Nephron progenitor cell (in vitro differentiated cells): ENCODE data around the gene ZSCAN10.
A peak's percentile ranks its signal among the peaks of the same experiment; 100 is the strongest.

ENCODE experiments used
- DNase-seq: peaks from one replicate; pipeline ENCODE4 v3.0.0; 2021
- H3K27ac Mint-ChIP-seq: 2 replicates; pipeline ENCODE4 v1.8.0; 2021; ENCODE audit warnings: mild to moderate bottlenecking, moderate library complexity, mixed read lengths
- H3K27me3 Mint-ChIP-seq: 2 replicates; pipeline ENCODE4 v1.8.0; 2021; ENCODE audit warnings: mild to moderate bottlenecking, low read depth, mixed read lengths; ENCODE audit not compliant: poor library complexity
- H3K36me3 Mint-ChIP-seq: 2 replicates; pipeline ENCODE4 v1.8.0; 2021; ENCODE audit warnings: low read depth, mixed read lengths
- H3K4me1 Mint-ChIP-seq: 2 replicates; pipeline ENCODE4 v1.8.0; 2021; ENCODE audit warnings: mixed read lengths
- H3K4me3 Mint-ChIP-seq: 2 replicates; pipeline ENCODE4 v1.8.0; 2021; ENCODE audit warnings: mild to moderate bottlenecking, moderate library complexity, mixed read lengths
- H3K9me3 Mint-ChIP-seq: 2 replicates; pipeline ENCODE4 v1.8.0; 2021; ENCODE audit warnings: mild to moderate bottlenecking, moderate library complexity, mixed read lengths
- TF ChIP-seq, protein P1 (sequence below): fragments of 200-600 bp; sonication (generic); IDR thresholded peaks from 2 replicates; pipeline ENCODE4 v1.5.0; 2021; ENCODE audit warnings: antibody characterized with exemption

Gene ZSCAN10

DNA sequence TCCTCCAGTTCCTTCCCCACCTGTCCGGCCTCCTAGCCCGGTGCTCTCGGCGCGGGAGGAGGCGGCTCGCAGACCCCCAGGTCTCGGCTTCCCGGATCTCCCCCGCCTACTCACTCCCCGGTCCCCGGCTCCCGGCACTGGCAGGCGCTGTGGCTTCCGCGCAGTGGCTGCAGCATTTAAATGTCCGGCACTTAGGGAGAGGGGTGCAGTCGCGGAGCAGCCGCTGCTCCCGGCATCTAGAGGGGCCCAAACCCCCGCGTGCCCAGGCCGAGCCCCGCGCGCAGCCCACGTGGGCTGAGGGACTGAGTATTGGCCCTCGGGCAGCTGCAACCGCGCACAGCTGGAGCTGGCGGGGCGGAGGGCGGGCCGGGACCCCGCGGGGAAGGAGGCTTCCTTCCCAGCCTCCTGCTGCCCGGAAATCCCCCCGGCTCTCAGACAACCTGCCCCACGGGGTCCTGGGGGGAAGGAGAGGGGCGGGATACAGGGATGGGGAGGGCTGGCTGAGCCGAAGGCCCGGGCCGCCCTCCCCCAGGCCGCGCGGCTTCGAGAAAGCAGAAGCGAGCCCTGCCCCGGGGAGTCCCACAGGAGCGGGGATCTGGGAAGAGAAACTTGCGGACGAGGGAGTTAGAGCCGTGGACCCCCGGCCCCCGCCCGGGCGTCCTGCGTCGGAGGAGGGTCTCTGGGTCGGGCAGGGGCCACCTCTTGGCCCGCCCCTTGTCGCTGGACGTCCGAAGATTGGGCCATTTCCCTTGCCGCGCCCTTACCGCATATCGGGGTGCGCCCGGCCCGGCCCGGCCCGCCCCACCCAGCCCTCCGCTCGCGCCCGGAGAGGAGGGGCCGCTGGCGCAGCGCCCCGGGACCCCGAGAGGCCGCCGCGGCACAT is 53.1 kb downstream of the ZSCAN10 start, which contains the start of gene MMP25:
Gene MMP25 (plus strand): TSS at position 804 of the 883 bp plus-strand sequence. CDS start 357 bp downstream, outside the sequence.
- peaks cover 10% of the 10 kb centered on the region for H3K9me3 Mint-ChIP-seq
- peak; percentile 56 for DNase-seq
- TF ChIP-seq, protein P1, sequence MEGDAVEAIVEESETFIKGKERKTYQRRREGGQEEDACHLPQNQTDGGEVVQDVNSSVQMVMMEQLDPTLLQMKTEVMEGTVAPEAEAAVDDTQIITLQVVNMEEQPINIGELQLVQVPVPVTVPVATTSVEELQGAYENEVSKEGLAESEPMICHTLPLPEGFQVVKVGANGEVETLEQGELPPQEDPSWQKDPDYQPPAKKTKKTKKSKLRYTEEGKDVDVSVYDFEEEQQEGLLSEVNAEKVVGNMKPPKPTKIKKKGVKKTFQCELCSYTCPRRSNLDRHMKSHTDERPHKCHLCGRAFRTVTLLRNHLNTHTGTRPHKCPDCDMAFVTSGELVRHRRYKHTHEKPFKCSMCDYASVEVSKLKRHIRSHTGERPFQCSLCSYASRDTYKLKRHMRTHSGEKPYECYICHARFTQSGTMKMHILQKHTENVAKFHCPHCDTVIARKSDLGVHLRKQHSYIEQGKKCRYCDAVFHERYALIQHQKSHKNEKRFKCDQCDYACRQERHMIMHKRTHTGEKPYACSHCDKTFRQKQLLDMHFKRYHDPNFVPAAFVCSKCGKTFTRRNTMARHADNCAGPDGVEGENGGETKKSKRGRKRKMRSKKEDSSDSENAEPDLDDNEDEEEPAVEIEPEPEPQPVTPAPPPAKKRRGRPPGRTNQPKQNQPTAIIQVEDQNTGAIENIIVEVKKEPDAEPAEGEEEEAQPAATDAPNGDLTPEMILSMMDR = no peak
- H3K27ac Mint-ChIP-seq = no peak within 1 kb of the TSS
- no peaks in the 10 kb centered on the region for H3K36me3 Mint-ChIP-seq
- H3K27me3 Mint-ChIP-seq = peaks cover 87% of the 10 kb centered on the region
- H3K4me1 Mint-ChIP-seq = peaks cover 13% of the 10 kb centered on the region
- peak within 1 kb of the TSS; percentile 74 for H3K4me3 Mint-ChIP-seq

DNA sequence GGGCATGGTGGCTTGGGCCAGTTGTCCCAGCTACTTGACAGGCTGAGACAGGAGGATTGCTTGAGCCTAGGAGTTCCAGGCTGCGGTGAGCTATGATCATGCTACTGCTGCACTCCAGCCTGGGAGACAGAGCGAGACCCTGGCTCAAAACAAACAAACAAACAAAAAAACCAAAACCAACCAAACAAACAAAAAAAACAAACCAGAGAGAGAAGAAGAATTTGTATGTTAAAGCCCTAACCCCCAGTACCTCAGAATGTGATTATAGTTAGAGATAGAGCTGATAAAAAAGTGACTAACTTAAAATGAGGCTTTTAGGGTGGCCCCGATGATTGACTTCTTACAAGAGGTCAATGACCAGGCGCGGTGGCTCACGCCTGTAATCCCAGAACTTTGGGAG is 54.4 kb downstream of the ZSCAN10 start:
- Mint-ChIP-seq H3K4me3 (peak overlapping the region; percentile 74), H3K9me3 (peaks cover 10% of the 10 kb centered on the region), H3K36me3 (no peaks in the 10 kb centered on the region), H3K27me3 (peaks cover 88% of the 10 kb centered on the region), H3K4me1 (peaks cover 5% of the 10 kb centered on the region), H3K27ac (no peak overlapping the region)
- TF ChIP-seq, protein P1 = no peak
- DNase-seq = no peak

DNA sequence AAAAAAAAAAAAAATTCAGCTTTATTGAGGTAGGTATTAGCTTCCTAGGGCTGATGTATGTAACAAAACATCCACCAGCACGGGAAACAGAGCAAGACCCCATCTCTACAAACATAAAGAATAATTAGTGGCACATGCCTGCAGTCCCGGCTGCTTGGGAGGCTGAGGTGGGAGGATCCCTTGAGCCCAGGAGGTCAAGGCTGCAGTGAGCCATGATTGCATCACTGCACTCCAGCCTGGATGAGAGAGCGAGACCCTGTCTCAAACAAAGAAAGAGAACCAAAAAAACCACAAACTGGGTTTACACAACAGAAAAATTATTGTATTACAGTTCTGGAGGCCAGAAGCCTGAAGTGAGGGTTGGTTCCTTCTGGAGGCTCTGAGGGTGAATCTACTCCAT is 56.7 kb downstream of the ZSCAN10 start:
- peaks cover 91% of the 10 kb centered on the region for H3K27me3 Mint-ChIP-seq
- DNase-seq = no peak
- H3K27ac Mint-ChIP-seq = no peak overlapping the region
- H3K4me1 Mint-ChIP-seq = peaks cover 5% of the 10 kb centered on the region
- TF ChIP-seq, protein P1 = no peak
- H3K4me3 Mint-ChIP-seq = no peak overlapping the region
- no peaks in the 10 kb centered on the region for H3K36me3 Mint-ChIP-seq
- H3K9me3 Mint-ChIP-seq = peaks cover 10% of the 10 kb centered on the region

DNA sequence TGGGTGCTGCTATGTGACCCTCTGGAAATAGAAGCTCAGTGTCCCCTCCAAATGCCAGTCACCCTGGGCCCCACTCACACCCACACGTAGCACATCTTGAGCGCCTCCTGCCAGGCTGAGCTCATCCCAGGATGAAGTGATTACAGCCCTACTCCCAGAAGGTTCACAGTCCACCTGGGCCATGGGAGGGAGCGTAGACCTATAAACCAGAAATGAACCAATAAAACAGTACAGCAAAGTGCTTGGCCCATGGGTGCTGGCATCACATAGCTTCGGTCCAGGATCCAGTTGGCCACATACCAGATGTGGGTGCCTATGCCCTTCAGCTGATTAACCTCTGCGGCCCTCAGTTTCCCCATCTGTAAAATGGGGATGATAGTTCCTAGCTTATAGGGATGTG is 60.2 kb downstream of the ZSCAN10 start:
- Mint-ChIP-seq H3K27ac (no peak overlapping the region), H3K36me3 (no peaks in the 10 kb centered on the region), H3K27me3 (peaks cover 85% of the 10 kb centered on the region), H3K4me1 (no peaks in the 10 kb centered on the region), H3K9me3 (no peaks in the 10 kb centered on the region), H3K4me3 (no peak overlapping the region)
- no peak for DNase-seq
- TF ChIP-seq, protein P1 = no peak
